Liver (tissue), 9 donors: ENCODE results near the gene EIF3I. TPM values are rescaled to one million over a fixed set of nuclear protein-coding genes. Genes with fewer than 3 reads are reported as not detected.

ENCODE experiments used
- DNase-seq: peaks from one replicate; pipeline ENCODE4 v3.0.0-alpha.2; 2017; ENCODE audit warnings: low spot score
- H3K27ac ChIP-seq, 2 donors: one replicate each; pipeline ENCODE4 v1.7.0; 2013; ENCODE audit warnings: inconsistent platforms in 2 of 2, low read length in 2 of 2, control low read depth in 1 of 2, low read depth in 1 of 2, mild to moderate bottlenecking in 1 of 2
- H3K27me3 ChIP-seq, 4 donors: one replicate each; pipeline versions ENCODE4 v1.6.1 to v1.7.0; 2013; ENCODE audit warnings: low read length in 3 of 4, inconsistent platforms in 1 of 4, mild to moderate bottlenecking in 1 of 4, moderate library complexity in 1 of 4; ENCODE audit not compliant: control insufficient read depth in 4 of 4, insufficient read depth in 4 of 4
- H3K36me3 ChIP-seq, 4 donors: one replicate each; pipeline versions ENCODE4 v1.6.1 to v1.7.0; 2013; ENCODE audit warnings: low read length in 3 of 4, mild to moderate bottlenecking in 3 of 4, low read depth in 1 of 4, moderate library complexity in 1 of 4; ENCODE audit not compliant: control insufficient read depth in 4 of 4, insufficient read depth in 3 of 4
- H3K4me1 ChIP-seq, 4 donors: one replicate each; pipeline versions ENCODE4 v1.6.1 to v1.7.0; 2013; ENCODE audit warnings: low read length in 3 of 4, mild to moderate bottlenecking in 3 of 4, moderate library complexity in 1 of 4; ENCODE audit not compliant: control insufficient read depth in 4 of 4, insufficient read depth in 4 of 4
- H3K4me3 ChIP-seq, 3 donors: one replicate each; pipeline versions ENCODE4 v1.6.1 to v1.7.0; 2013; ENCODE audit warnings: low read length in 3 of 3, control low read depth in 1 of 3, low read depth in 1 of 3, mild to moderate bottlenecking in 1 of 3
- H3K9ac ChIP-seq, 2 donors: one replicate each; pipeline ENCODE4 v1.7.0; 2013; ENCODE audit warnings: low read length in 2 of 2, mild to moderate bottlenecking in 2 of 2, moderate library complexity in 2 of 2, control low read depth in 1 of 2, low read depth in 1 of 2
- H3K9me3 ChIP-seq, 4 donors: one replicate each; pipeline versions ENCODE4 v1.6.1 to v1.7.0; 2013; ENCODE audit warnings: low read length in 3 of 4; ENCODE audit not compliant: control insufficient read depth in 4 of 4
- ATF3 ChIP-seq: IDR thresholded peaks from 2 replicates; pipeline ENCODE4 v1.6.1; 2016; ENCODE audit warnings: antibody characterized with exemption
- CTCF ChIP-seq: fragments of 150-350 bp; IDR thresholded peaks from 2 replicates; pipeline ENCODE4 v1.5.1; 2017; ENCODE audit warnings: improper control_type of control experiment, low read depth, low read length; ENCODE audit not compliant: missing input control
- EGR1 ChIP-seq, 2 donors: IDR thresholded peaks; 2 replicates each; pipeline ENCODE4 v1.6.1; 2016 to 2018; ENCODE audit warnings: antibody characterized with exemption in 2 of 2, low read depth in 2 of 2
- FOXA1 ChIP-seq: IDR thresholded peaks from 2 replicates; pipeline ENCODE4 v1.6.1; 2016; ENCODE audit warnings: antibody characterized with exemption
- FOXA2 ChIP-seq: IDR thresholded peaks from 2 replicates; pipeline ENCODE4 v1.6.1; 2016; ENCODE audit warnings: antibody characterized with exemption
- GABPA ChIP-seq, 2 donors: IDR thresholded peaks in 1 of 2; conservative IDR thresholded peaks in 1 of 2; 2 replicates each; pipeline ENCODE4 v1.6.1; 2016; ENCODE audit warnings: antibody characterized with exemption in 2 of 2, mild to moderate bottlenecking in 1 of 2, moderate library complexity in 1 of 2
- HNF4A ChIP-seq, 2 donors: conservative IDR thresholded peaks; 2 replicates each; pipeline ENCODE4 v1.6.1; 2016; ENCODE audit warnings: antibody characterized with exemption in 2 of 2, mild to moderate bottlenecking in 2 of 2
- MAX ChIP-seq: IDR thresholded peaks from 2 replicates; pipeline ENCODE4 v1.6.1; 2016; ENCODE audit warnings: antibody characterized with exemption
- RAD21 ChIP-seq, 2 donors: IDR thresholded peaks; 2 replicates each; pipeline ENCODE4 v1.6.1; 2016; ENCODE audit warnings: antibody characterized with exemption in 2 of 2, mild to moderate bottlenecking in 2 of 2
- REST ChIP-seq: IDR thresholded peaks from 2 replicates; pipeline ENCODE4 v1.6.1; 2016; ENCODE audit warnings: antibody characterized with exemption, mild to moderate bottlenecking
- SP1 ChIP-seq: IDR thresholded peaks from 2 replicates; pipeline ENCODE4 v1.6.1; 2018; ENCODE audit warnings: antibody characterized with exemption, mild to moderate bottlenecking
- YY1 ChIP-seq: IDR thresholded peaks from 2 replicates; pipeline ENCODE4 v1.6.1; 2016; ENCODE audit warnings: antibody characterized with exemption, mild to moderate bottlenecking
- ZBTB33 ChIP-seq: IDR thresholded peaks from 2 replicates; pipeline ENCODE4 v1.6.1; 2016; ENCODE audit warnings: antibody characterized with exemption
- WGBS: extraction: QIAGEN DNeasy Blood & Tissue Kit; methylation state at CpG from one replicate; pipeline ENCODE4 v1.1.7; 2013; 5-methylcytosine and 5-hydroxymethylcytosine counted together
- polyA plus RNA-seq, 2 donors: library from polyadenylated mRNA; stranded (reverse) in 1 of 2; unstranded in 1 of 2; fragments of 200-250 nt in 1 of 2; fragments of >200 nt in 1 of 2; fragmentation: Nextera tagmentation in 1 of 2; extraction: Ambion mirVana in 1 of 2; gene quantifications; one replicate each; pipeline versions ENCODE4 v1.2.1 to v1.2.3, GENCODE V29; 2013 to 2015
- total RNA-seq, 2 donors: library from RNA; depleted of rRNA; stranded (reverse); fragments of >200 nt; gene quantifications; one replicate each; pipeline ENCODE4 v1.2.3, GENCODE V29; 2014
- donor health status: healthy.
- donor health status: healthy.
- donor health status: healthy.
- donor health status: healthy.
- donor health status: healthy.

The EIF3I gene
- total and polyA plus RNA-seq, 4 donors: 75.0 to 114 (median 99.7) TPM

- Histone ChIP-seq H3K36me3 (peaks cover 3 to 21% (median 15%) of the 10 kb centered on the region in 4 donors), H3K4me3 (peak within 1 kb of the TSS; percentile 35 to 48 (median 41)), H3K27me3 (no peaks in the 10 kb centered on the region), H3K27ac (peak within 1 kb of the TSS; percentile 39 to 57), H3K9ac (peak within 1 kb of the TSS in 1 of 2 donors; percentile 5), H3K9me3 (no peaks in the 10 kb centered on the region), H3K4me1 (peaks cover 3 to 40% (median 26%) of the 10 kb centered on the region in 4 donors)
- WGBS: 2% methylated on average over 34 of the region's 34 CpGs
- TF ChIP-seq REST (no peak), GABPA (IDR thresholded peaks at IDR 0.05 in 1 of 2, conservative IDR thresholded peaks at IDR 0.05 in 1 of 2) (no peak), ZBTB33 (no peak), MAX (peak; percentile 44), FOXA1 (no peak), YY1 (no peak), FOXA2 (no peak)
- peak; percentile 58 for DNase-seq
These were observed 21.8 kb upstream of the EIF3I start, which contains the start of gene CCDC28B for GRCh38 chr1:32200226-32201010. Gene CCDC28B, plus strand, starts transcription at chr1:32200595. Its CDS starts 1,341 bp downstream, at chr1:32201936.

- DNase-seq: peak; percentile 83
- Histone ChIP-seq H3K36me3 (peaks cover 0 to 13% (median 9%) of the 10 kb centered on the region in 4 donors), H3K4me3 (peak overlapping the region in 2 of 3 donors; percentile 41 to 48), H3K9me3 (no peaks in the 10 kb centered on the region), H3K27me3 (no peaks in the 10 kb centered on the region), H3K27ac (peak overlapping the region; percentile 6 to 57), H3K9ac (peak overlapping the region in 1 of 2 donors; percentile 3), H3K4me1 (peaks cover 3 to 46% (median 32%) of the 10 kb centered on the region in 4 donors)
- 28% methylated on average over 26 of the region's 26 CpGs for WGBS
- no peak for TF ChIP-seq EGR1 (IDR thresholded peaks at IDR 0.05; ENCODE audit: low read depth in 2 of 2)
- no peak for TF ChIP-seq SP1
- TF ChIP-seq RAD21 (IDR thresholded peaks at IDR 0.05): no peak
- TF ChIP-seq CTCF: no peak
- no peak for TF ChIP-seq HNF4A (conservative IDR thresholded peaks at IDR 0.05)
- no peak for TF ChIP-seq REST
- no peak for TF ChIP-seq YY1
- no peak for TF ChIP-seq ZBTB33
- no peak for TF ChIP-seq FOXA2
- TF ChIP-seq GABPA (IDR thresholded peaks at IDR 0.05 in 1 of 2, conservative IDR thresholded peaks at IDR 0.05 in 1 of 2): no peak
- TF ChIP-seq ATF3: no peak
These were observed 21.0 kb upstream of the EIF3I start for GRCh38 chr1:32201011-32201855.
